HG03060 (cell line): Measurements from ENCODE around the gene HSD11B2.

Experiments used
- ATAC-seq: cut with Tn5 transposase; IDR thresholded peaks from one replicate; pipeline ENCODE4 v1.9.1; 2021; ENCODE audit warnings: low read depth, moderate number of reproducible peaks; ENCODE audit not compliant: unreplicated experiment

HSD11B2 gene

GRCh38 chr16:67430977-67431774 is at the start of gene HSD11B2:
HSD11B2 (plus strand) TSS chr16:67431121; CDS start chr16:67431249, 128 bp downstream.
- no peak for ATAC-seq

GRCh38 chr16:67383284-67383683 is 47.6 kb upstream of the HSD11B2 start:
- no peak for ATAC-seq

- ATAC-seq = no peak
These were observed 46.0 kb upstream of the HSD11B2 start for GRCh38 chr16:67384778-67385510.

- no peak for ATAC-seq
These were observed 44.0 kb upstream of the HSD11B2 start for GRCh38 chr16:67386861-67387455.

GRCh38 chr16:67387479-67388079 is 43.3 kb upstream of the HSD11B2 start:
- no peak for ATAC-seq

GRCh38 chr16:67388191-67388590 is 42.7 kb upstream of the HSD11B2 start:
- ATAC-seq = no peak

GRCh38 chr16:67388591-67388990 is 42.3 kb upstream of the HSD11B2 start:
- ATAC-seq = no peak

GRCh38 chr16:67389911-67390815 is 40.8 kb upstream of the HSD11B2 start:
- no peak for ATAC-seq

- ATAC-seq = no peak
These were observed 40.0 kb upstream of the HSD11B2 start for GRCh38 chr16:67390816-67391423.

- no peak for ATAC-seq
These were observed 39.3 kb upstream of the HSD11B2 start for GRCh38 chr16:67391424-67392300.

GRCh38 chr16:67392301-67393059 is 38.4 kb upstream of the HSD11B2 start:
- ATAC-seq = no peak

- ATAC-seq = no peak
These were observed 37.7 kb upstream of the HSD11B2 start, which contains the start of gene TPPP3 for GRCh38 chr16:67393111-67393787. TPPP3 (minus strand) TSS chr16:67393498; CDS start chr16:67391111, 2,387 bp downstream.

- ATAC-seq = no peak
These were observed 37.1 kb upstream of the HSD11B2 start for GRCh38 chr16:67393788-67394154.

- no peak for ATAC-seq
These were observed 36.5 kb upstream of the HSD11B2 start for GRCh38 chr16:67394155-67395104.

GRCh38 chr16:67395105-67395457 is 35.8 kb upstream of the HSD11B2 start:
- ATAC-seq = no peak

GRCh38 chr16:67395458-67396158 is 35.3 kb upstream of the HSD11B2 start:
- ATAC-seq = no peak
